ENCODE results near the gene VAV2.

The VAV2 gene

GRCh38 chr9:133836001-133836758 lies 155.9 kb downstream of the VAV2 start:
- no peak for DNase-seq (ENCODE audit: low read depth in 2 of 2)

- no peak for DNase-seq (ENCODE audit: low read depth in 2 of 2)
Observed at GRCh38 chr9:133835262-133835901, 156.7 kb downstream of the VAV2 start.

DNA sequence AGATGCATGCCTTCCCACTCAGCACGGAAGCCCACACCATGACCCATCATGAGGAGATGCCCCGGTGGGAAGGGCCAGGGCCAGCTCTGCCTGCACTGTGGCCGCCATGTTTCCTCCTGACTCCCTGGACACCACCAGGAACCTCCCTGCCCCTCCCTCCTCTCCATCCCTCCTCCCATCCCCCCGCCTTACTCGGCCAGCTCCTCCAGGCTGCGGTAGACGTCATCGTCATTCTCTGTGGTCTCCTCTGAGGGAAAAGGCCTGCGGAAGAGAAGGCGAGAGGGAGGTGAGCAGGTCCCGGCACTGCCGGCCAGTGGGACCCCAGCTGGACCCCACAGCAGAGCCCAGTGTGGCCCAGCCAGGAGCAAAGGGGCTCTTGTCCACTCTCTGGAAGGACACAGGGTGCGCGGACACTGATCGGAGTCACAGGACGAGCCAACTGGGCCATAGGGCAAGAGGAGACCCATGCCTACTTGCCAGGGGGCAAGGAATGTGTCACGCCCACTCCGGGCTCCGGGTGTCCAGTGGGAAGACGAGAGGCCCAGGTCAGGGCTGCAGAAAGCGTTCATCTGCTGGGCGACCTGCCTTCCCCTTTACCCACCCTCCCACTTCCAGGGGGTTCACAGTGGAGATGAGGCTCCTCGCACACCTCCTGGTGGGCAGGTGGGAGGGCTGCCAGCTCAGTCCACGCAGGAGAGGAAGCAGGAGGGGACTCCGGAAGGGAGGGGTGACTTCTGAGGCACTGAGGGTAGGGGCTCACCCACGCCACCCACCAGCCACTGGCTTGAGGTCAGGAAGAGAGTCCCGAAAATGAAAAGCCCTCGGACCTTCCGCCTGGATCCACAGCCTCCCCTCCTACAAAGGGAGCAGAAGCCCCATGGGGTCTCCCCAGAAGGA lies 157.8 kb downstream of the VAV2 start:
- DNase-seq (ENCODE audit: low read depth in 2 of 2), result no peak

DNA sequence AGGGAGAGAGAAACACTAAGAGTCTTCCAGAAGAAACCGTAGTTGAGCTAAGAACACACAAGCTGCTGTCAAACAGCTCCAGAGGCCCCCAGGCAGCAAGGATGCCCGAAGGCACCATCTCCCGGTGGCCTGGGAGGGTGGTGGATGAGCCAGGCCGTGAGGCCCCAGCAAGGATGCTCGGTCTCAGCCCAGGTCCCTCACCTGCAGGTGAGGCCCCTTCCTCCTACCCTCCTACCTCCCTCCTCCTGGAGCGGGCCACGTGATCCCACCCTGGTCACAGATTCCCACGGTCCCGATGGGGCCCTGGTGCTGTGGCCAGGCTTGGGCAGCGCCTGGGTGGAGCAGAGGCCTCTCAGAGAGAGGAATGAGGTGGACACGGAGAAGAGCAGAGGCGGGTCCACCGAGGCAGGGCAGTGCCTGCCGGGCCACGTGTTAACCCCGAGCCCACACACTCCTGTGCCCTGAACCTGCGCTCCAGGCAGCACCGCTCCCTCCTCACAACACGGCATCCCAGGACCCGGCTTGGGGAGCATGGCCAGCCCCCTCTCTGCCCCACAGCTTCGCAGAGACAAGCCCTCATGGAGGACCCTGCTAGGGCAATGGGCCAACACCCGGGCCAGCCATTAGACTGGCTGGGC lies 158.6 kb downstream of the VAV2 start:
- DNase-seq (ENCODE audit: low read depth in 2 of 2), result no peak

- no peak for DNase-seq (ENCODE audit: low read depth in 2 of 2)
Observed at GRCh38 chr9:133832877-133833276, 159.2 kb downstream of the VAV2 start.

GRCh38 chr9:133830711-133831110 lies 161.4 kb downstream of the VAV2 start:
- DNase-seq (ENCODE audit: low read depth in 2 of 2), result no peak

- DNase-seq (ENCODE audit: low read depth in 2 of 2), result no peak
Observed at GRCh38 chr9:133830310-133830709, 161.8 kb downstream of the VAV2 start.

DNA sequence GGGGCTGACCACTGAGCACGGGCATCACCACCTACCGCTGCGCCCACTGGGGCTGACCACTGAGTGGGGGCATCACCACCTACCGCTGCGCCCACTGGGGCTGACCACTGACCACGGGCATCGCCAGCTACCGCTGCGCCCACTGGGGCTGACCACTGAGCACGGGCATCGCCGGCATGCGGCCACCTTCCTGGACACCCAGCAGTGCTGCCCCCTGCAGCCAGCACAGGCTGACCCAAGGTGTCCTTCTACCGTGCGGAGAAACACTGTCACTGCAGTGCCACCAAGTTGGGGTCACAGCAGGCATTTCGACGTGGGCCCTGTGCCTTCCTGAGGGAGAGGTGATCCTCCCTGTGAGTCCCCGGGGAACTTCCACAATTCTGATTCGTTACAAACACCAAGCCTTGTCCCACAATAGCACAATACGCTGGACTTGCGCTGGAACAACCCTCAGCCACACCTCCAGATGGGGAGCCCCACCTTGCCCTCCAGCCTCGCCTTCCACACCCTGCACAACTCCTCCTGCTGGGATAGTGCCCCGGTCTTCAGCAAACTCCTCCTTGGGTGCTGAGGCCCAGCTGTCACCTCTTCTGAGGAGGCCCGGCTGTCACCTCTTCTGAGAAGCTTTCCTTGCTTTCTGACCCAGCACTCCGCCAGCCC lies 163.7 kb downstream of the VAV2 start:
- DNase-seq (ENCODE audit: low read depth in 2 of 2), result no peak

GRCh38 chr9:133826289-133827085 lies 165.6 kb downstream of the VAV2 start:
- DNase-seq (ENCODE audit: low read depth in 2 of 2), result no peak

GRCh38 chr9:133825555-133826218 lies 166.4 kb downstream of the VAV2 start:
- DNase-seq (ENCODE audit: low read depth in 2 of 2), result no peak

- no peak for DNase-seq (ENCODE audit: low read depth in 2 of 2)
Observed at GRCh38 chr9:133824802-133825186, 167.3 kb downstream of the VAV2 start.

DNA sequence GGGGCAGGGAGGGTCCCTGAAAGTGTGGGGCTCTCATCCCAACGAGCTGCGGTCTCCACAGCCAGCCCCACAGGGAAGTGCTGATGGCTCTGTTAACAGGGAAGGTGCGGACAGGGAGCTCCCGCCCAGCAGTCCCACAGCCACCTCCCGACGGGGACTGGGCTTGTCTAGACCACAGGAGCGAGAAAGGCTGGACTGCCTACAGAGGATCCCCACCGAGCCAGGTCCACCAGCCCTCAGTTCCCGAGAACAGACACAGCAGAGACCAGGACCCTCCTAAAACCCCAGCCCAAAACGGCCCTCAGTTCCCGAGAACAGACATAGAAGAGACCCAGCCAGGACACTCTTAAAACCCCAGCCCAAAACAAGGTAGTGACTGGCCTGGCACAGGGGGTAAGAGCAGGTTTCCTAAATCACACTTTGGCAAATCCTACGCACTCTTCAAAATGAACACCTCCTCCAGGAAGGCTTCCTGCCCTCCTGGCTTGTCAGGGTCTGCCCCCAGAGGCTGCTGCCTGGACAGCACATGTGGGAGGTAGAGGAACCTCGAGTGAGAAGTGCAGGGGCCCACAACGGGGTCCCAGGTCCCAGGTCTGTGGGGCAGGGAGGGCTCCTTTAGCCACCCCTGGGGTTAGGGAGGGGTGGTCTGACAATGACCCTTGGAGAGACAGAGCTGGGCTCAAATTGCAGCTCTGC lies 167.9 kb downstream of the VAV2 start:
- DNase-seq (ENCODE audit: low read depth in 2 of 2), result no peak

DNA sequence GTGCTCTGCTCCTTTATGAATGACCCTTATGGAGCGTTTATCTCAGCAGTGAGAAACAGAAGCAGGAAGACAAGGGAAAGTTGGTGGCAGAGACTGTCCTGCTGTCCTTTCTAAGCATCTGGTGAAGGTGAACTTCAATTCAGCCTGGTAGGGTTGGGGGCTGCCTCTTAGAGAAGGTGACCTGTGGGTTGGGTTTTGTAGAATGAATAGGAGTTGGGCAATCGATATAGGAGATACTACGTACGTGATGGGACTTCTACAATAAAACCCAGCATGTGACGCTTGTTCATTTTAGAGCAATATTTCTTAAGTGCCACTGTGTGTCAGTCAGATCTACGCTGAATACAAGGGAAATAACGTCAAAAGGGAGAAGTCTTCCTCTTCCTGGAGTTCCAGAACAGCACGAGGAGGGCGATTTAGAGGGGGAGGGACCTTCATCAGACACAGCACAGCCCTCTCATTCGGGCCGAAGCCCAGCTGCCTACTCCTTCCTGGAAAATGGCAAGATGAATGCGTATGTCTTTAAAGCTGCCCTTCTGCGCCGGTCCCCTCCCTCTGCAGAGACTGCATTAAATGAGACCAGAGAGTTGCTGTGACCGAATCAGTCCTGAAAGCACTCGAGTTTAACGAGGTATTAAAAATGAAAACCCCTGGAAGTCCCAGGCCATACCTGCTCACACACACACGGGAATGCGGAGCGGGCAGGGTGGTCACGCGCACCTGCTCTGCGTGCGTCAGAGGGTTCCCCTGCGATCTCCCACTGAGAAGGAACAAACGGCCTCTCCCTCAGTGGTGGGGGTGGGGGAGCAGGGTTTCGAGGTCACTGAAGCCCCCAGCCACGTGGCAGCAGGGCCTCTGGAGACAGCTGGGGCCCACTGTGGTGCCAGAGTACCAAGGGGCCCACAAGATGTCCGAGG lies 168.7 kb downstream of the VAV2 start:
- no peak for DNase-seq (ENCODE audit: low read depth in 2 of 2)

- DNase-seq (ENCODE audit: low read depth in 2 of 2), result no peak
Observed at GRCh38 chr9:133822430-133823065, 169.6 kb downstream of the VAV2 start.

DNA sequence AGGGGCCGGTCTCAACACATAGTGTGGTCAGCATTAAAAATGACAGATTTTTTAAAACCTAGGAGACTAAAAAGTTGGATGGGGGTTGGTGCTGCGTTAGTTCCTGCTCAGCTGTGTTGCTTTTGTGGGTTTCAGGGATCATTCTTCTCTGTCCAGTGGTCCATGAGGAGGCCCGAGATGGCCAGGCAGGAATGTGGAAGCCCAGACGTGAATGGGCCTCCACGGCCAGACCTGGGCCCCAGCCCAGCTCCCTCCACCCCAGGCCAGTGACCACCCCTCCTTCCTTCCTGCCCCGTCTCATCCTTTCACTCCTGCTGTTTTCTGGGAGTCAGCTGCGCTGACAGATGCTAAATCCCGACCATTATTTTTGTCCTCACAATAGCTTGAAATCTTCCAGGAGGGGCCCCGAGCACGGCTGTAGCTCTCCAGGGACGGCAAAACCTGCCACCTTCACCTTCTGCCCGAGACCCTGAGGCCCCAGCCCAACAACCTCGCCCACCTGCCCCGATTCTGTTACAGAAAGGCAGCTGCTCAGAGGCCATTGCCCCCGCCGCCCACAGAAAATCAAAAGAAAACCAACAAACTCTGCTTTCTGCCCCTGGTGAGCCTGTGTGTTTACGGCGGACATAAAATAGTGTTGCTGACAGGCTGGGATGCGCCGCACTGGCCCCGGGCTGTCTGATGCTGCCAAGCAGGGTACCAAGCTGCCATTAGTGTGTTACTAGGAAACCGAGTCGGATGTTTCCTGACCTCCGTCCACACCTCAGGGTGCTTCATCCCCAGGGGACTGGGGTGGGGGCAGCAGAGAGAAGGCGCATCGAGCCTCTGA lies 170.3 kb downstream of the VAV2 start:
- no peak for DNase-seq (ENCODE audit: low read depth in 2 of 2)

DNA sequence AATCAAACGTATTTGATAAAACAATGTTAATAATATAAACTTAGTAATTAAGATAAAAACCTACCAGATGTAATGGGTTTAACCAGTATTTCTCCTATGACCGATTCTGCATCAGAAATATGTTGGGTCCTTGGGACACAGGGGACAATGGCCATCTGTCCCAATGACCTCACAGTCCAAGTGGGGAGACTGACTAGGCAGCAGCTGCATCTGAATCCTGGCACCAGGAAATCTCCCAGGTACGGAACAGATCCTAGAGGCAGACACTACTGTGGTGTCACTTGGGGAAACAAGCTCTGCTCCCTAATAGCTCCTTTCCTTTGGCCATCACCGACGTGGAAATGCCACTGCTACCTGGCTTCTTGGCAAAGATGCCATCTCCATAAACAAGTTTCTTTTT lies 172.2 kb downstream of the VAV2 start:
- no peak for DNase-seq (ENCODE audit: low read depth in 2 of 2)

DNA sequence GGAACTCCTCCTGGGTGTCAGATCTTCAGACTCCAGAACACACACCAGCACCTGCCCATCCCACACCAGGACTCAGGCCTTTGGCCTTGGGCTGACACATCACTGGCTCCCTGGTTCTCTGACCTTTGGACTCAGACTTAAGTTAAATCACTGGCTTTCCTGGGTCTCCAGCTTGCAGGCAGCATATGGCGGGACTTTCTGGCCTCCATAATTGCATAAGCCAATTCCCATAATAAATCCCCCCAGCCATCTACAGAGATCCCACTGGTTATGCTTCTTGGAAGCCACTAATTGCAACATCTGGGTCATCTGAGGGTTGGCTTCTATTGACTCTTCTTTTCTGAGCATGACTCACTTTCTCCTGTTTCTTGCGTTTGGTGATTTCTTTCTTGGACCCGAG lies 173.7 kb downstream of the VAV2 start:
- DNase-seq (ENCODE audit: low read depth in 2 of 2), result no peak

Measured in stimulated activated CD8-positive, alpha-beta memory T cell treated with anti-CD3 and anti-CD28 coated beads, Interleukin-2, amount 100 ng/mL, for 1 hour (primary cell).